SK-N-SH (cell line): Measurements from ENCODE around the gene TGM2. TPM values are rescaled to one million over a fixed set of nuclear protein-coding genes. Genes with fewer than 3 reads are reported as not detected.
A peak's percentile ranks its signal among the peaks of the same experiment; 100 is the strongest.

ENCODE experiments used
- CTCF ChIA-PET: fragments of 300-600, 350-600 bp; formaldehyde crosslinking; extraction: SDS; loops from one replicate; lab custom pipeline; 2021; lab: Yijun Ruan, JAX
- POLR2A ChIA-PET: fragments of 350-600 bp; sonication (Branson Sonifier 250); formaldehyde crosslinking; extraction: SDS; loops from one replicate; lab custom pipeline; 2020; ENCODE audit warnings: antibody characterized with exemption, inconsistent platforms; lab: Yijun Ruan, JAX
- DNase-seq: peaks from one replicate; pipeline ENCODE4 v3.0.0; 2012
- H2AFZ ChIP-seq: fragments of 200-600 bp; sonication (generic); 2 replicates; pipeline ENCODE4 v1.8.1; 2016; ENCODE audit warnings: antibody characterized with exemption, mild to moderate bottlenecking, low read depth
- H3F3A ChIP-seq: fragments of 200-600 bp; sonication (generic); replicated peaks from 2 replicates; pipeline ENCODE3; 2016; ENCODE audit warnings: antibody characterized with exemption, mild to moderate bottlenecking; ENCODE audit not compliant: insufficient read depth
- H3K27ac ChIP-seq, 2 experiments: fragments of 200-500 bp in 1 of 2; fragments of 200-600 bp in 1 of 2; sonication (Bioruptor generic) in 1 of 2; sonication (generic), shearing (Covaris generic) in 1 of 2; 2 replicates each; pipeline versions ENCODE4 v1.5.1 to v1.6.1; 2014 to 2016; ENCODE audit warnings: low read depth in 2 of 2, inconsistent platforms in 1 of 2, low read length in 1 of 2, mild to moderate bottlenecking in 1 of 2, mixed read lengths in 1 of 2
- H3K27me3 ChIP-seq: fragments of 200-600 bp; sonication (generic), shearing (Covaris generic); 2 replicates; pipeline ENCODE4 v1.6.1; 2016; ENCODE audit warnings: mixed run types; ENCODE audit not compliant: insufficient read depth
- H3K36me3 ChIP-seq, 2 experiments: fragments of 200-500 bp in 1 of 2; fragments of 200-600 bp in 1 of 2; sonication (Bioruptor generic) in 1 of 2; sonication (generic) in 1 of 2; replicated peaks in 1 of 2; 2 replicates each; pipeline versions ENCODE3 to v1.5.1; 2014 to 2016; ENCODE audit warnings: low read length in 1 of 2, mild to moderate bottlenecking in 1 of 2; ENCODE audit not compliant: insufficient read depth in 2 of 2, control insufficient read depth in 1 of 2
- H3K4me1 ChIP-seq, 2 experiments: fragments of 200-500 bp in 1 of 2; fragments of 200-600 bp in 1 of 2; sonication (Bioruptor generic) in 1 of 2; sonication (generic), shearing (Covaris generic) in 1 of 2; 2 replicates each; pipeline versions ENCODE4 v1.5.1 to v1.6.1; 2014 to 2016; ENCODE audit warnings: low read depth in 1 of 2, low read length in 1 of 2, mixed run types in 1 of 2; ENCODE audit not compliant: insufficient read depth in 2 of 2, control insufficient read depth in 1 of 2
- H3K4me2 ChIP-seq: fragments of 200-600 bp; sonication (generic), shearing (Covaris generic); 2 replicates; pipeline ENCODE4 v1.6.1; 2017; ENCODE audit warnings: mixed run types
- H3K4me3 ChIP-seq, 2 experiments: fragments of 200-500 bp in 1 of 2; fragments of 200-600 bp in 1 of 2; sonication (Bioruptor generic) in 1 of 2; sonication (generic), shearing (Covaris generic) in 1 of 2; 2 replicates each; pipeline versions ENCODE4 v1.5.1 to v1.8.1; 2014 to 2016; ENCODE audit warnings: low read depth in 2 of 2, inconsistent platforms in 1 of 2, low read length in 1 of 2, mild to moderate bottlenecking in 1 of 2, mixed read lengths in 1 of 2, moderate library complexity in 1 of 2
- H3K79me2 ChIP-seq: fragments of 200-600 bp; sonication (generic); 2 replicates; pipeline ENCODE4 v1.8.1; 2017; ENCODE audit warnings: mild to moderate bottlenecking; ENCODE audit not compliant: insufficient read depth
- H3K9ac ChIP-seq: fragments of 200-600 bp; sonication (generic); 2 replicates; pipeline ENCODE4 v1.6.1; 2017; ENCODE audit warnings: mixed run types
- H3K9me2 ChIP-seq: fragments of 200-600 bp; sonication (generic); 2 replicates; pipeline ENCODE4 v1.6.1; 2017; ENCODE audit warnings: mixed run types
- H3K9me3 ChIP-seq: fragments of 200-600 bp; sonication (generic); 2 replicates; pipeline ENCODE4 v1.6.1; 2017; ENCODE audit warnings: mixed run types, mild to moderate bottlenecking, moderate library complexity
- H4K20me1 ChIP-seq: fragments of 200-600 bp; sonication (generic); 2 replicates; pipeline ENCODE4 v1.6.1; 2017; ENCODE audit warnings: mild to moderate bottlenecking, mixed run types; ENCODE audit not compliant: insufficient read depth
- CHD2 ChIP-seq: fragments of 150-350 bp; IDR thresholded peaks from 2 replicates; pipeline ENCODE4 v1.6.1; 2018; ENCODE audit warnings: low read length; ENCODE audit not compliant: partially characterized antibody
- ELF1 ChIP-seq: IDR thresholded peaks from 2 replicates; pipeline ENCODE4 v1.4.0; 2012
- EZH2phosphoT487 ChIP-seq: fragments of 200-600 bp; sonication (generic); IDR thresholded peaks from 2 replicates; pipeline ENCODE4 v1.6.1; 2017; ENCODE audit warnings: low read depth, mixed run types, mild to moderate bottlenecking, antibody characterized with exemption, moderate library complexity, borderline replicate concordance
- IRF3 ChIP-seq: fragments of 150-350 bp; IDR thresholded peaks from 2 replicates; pipeline ENCODE4 v1.6.1; 2016; ENCODE audit warnings: mild to moderate bottlenecking, low read depth, low read length
- MAX ChIP-seq: IDR thresholded peaks from 2 replicates; pipeline ENCODE4 v1.4.0; 2012; ENCODE audit warnings: low read depth
- NFIC ChIP-seq: IDR thresholded peaks from 2 replicates; pipeline ENCODE4 v1.4.0; 2012; ENCODE audit warnings: borderline replicate concordance
- NRF1 ChIP-seq: IDR thresholded peaks from 2 replicates; pipeline ENCODE4 v1.6.1; 2012; ENCODE audit warnings: low read depth, mild to moderate bottlenecking, low read length
- POLR2AphosphoS5 ChIP-seq: IDR thresholded peaks from 2 replicates; pipeline ENCODE4 v1.6.1; 2012; ENCODE audit warnings: low read depth, low read length
- RAD21 ChIP-seq: IDR thresholded peaks from 2 replicates; pipeline ENCODE4 v1.6.1; 2012; ENCODE audit warnings: mild to moderate bottlenecking, low read length
- RCOR1 ChIP-seq: fragments of 150-350 bp; IDR thresholded peaks from 2 replicates; pipeline ENCODE4 v1.6.1; 2017; ENCODE audit warnings: antibody characterized with exemption, low read length
- RXRA ChIP-seq: IDR thresholded peaks from 2 replicates; pipeline ENCODE4 v1.4.0; 2012; ENCODE audit warnings: low read depth, mild to moderate bottlenecking, borderline replicate concordance
- SIN3A ChIP-seq: IDR thresholded peaks from 2 replicates; pipeline ENCODE4 v1.6.1; 2012; ENCODE audit warnings: low read depth, mild to moderate bottlenecking, low read length, moderate library complexity, borderline replicate concordance
- TAF1 ChIP-seq: IDR thresholded peaks from 2 replicates; pipeline ENCODE4 v1.6.1; 2012; ENCODE audit warnings: low read depth, mild to moderate bottlenecking, low read length, moderate library complexity, borderline replicate concordance
- USF1 ChIP-seq: IDR thresholded peaks from 2 replicates; pipeline ENCODE4 v1.4.0; 2012; ENCODE audit warnings: low read depth, borderline replicate concordance
- USF2 ChIP-seq: fragments of 150-350 bp; IDR thresholded peaks from 2 replicates; pipeline ENCODE4 v1.6.1; 2017; ENCODE audit warnings: antibody characterized with exemption, low read length, low read depth, borderline replicate concordance
- ZBTB33 ChIP-seq: IDR thresholded peaks from 2 replicates; pipeline ENCODE4 v1.4.0; 2012; ENCODE audit warnings: low read depth, borderline replicate concordance
- WGBS: methylation state at CpG from one replicate; pipeline ENCODE4 v1.1.6; 2017; ENCODE audit warnings: low lambda C conversion rate; 5-methylcytosine and 5-hydroxymethylcytosine counted together
- polyA plus RNA-seq, 3 experiments: library from polyadenylated mRNA; depleted of rRNA; stranded (reverse); fragments of >200 nt; gene quantifications; 2 replicates each; pipeline ENCODE4 v1.2.3, GENCODE V29; 2012

The TGM2 gene
- polyA plus RNA-seq, 1 of the 3 experiments (the other 2 are of a cell fraction) = 676 TPM

GRCh38 chr20:38156280-38156679, 8.8 kb downstream of the TGM2 start:
- DNase-seq = no peak
- Histone ChIP-seq H3F3A (peaks cover 54% of the 10 kb centered on the region), H3K4me1 (peaks cover 41 to 42% of the 10 kb centered on the region in 2 experiments), H3K9ac (no peak overlapping the region), H3K9me2 (no peaks in the 10 kb centered on the region), H3K27ac (peak overlapping the region in 1 of 2 experiments; percentile 24; a peak in 1 of 4 replicates), H3K4me3 (no peak overlapping the region), H2AFZ (no peak overlapping the region), H3K9me3 (no peaks in the 10 kb centered on the region), H3K27me3 (no peaks in the 10 kb centered on the region), H4K20me1 (no peaks in the 10 kb centered on the region), H3K4me2 (no peak overlapping the region), H3K36me3 (peaks cover 40 to 48% of the 10 kb centered on the region in 2 experiments), H3K79me2 (peaks cover 19% of the 10 kb centered on the region; the same call in 1 of the 2 replicates)
- ChIA-PET CTCF (interaction anchor here (0.7 to 3.0 kb wide), 6 partner anchors 8 to 98 kb away, joined by 3 to 21 read pairs (median 6); partner anchors contain the start of gene TGM2), POLR2A (no interaction called here)
- TF ChIP-seq POLR2AphosphoS5 (no peak), NFIC (no peak), SIN3A (no peak), CHD2 (no peak), USF2 (no peak), RXRA (no peak), EZH2phosphoT487 (no peak), RCOR1 (no peak), TAF1 (no peak), MAX (no peak), IRF3 (no peak), NRF1 (no peak), RAD21 (no peak), ZBTB33 (no peak), USF1 (no peak), ELF1 (no peak)
- WGBS = 98% methylated on average over 5 of the region's 6 CpGs
